ENCODE results near the gene HSD17B13.

HSD17B13 gene

GRCh38 chr4:87262886-87263285 lies 59.8 kb downstream of the HSD17B13 start:
- no peak for DNase-seq (ENCODE audit: low spot score)

GRCh38 chr4:87260477-87260876 lies 62.2 kb downstream of the HSD17B13 start:
- DNase-seq (ENCODE audit: low spot score): no peak

- DNase-seq (ENCODE audit: low spot score): no peak
Observed at GRCh38 chr4:87258677-87259076, 64.0 kb downstream of the HSD17B13 start.

GRCh38 chr4:87257523-87257922 lies 65.2 kb downstream of the HSD17B13 start:
- DNase-seq (ENCODE audit: low spot score): no peak

GRCh38 chr4:87255755-87256154 lies 66.9 kb downstream of the HSD17B13 start:
- DNase-seq (ENCODE audit: low spot score): no peak
